ENCODE measurements around the gene ITPK1. TPM values are rescaled to one million over a fixed set of nuclear protein-coding genes. Genes with fewer than 3 reads are reported as not detected.

ITPK1 gene
- total and polyA plus RNA-seq, 8 donors, result 17.8 to 46.3 (median 28.9) TPM

DNA sequence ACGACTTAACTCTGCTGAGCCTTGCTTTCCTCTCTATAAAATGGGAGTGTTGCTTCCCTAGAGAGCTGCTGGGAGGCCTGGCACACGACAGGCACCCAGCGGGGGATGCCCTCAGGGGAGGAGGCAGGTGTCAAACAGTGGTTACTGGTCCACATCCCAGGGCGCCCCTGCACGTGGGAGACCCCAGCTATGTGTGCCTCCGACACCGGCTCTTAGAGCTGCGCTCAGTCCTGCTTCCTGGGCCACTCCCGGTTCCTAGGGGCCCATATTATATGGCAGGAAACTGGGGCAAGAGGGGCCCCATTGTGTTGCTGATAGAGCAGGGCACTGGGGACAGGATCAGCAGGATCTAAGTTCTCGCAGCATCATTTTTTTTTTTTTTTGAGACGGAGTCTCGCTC lies 145.5 kb downstream of the ITPK1 start:
- TF ChIP-seq CTCF (IDR thresholded peaks at IDR 0.05), result no peak
- no peak for TF ChIP-seq POLR2AphosphoS5 (IDR thresholded peaks at IDR 0.05)
- TF ChIP-seq EP300 (IDR thresholded peaks at IDR 0.05), result no peak
- no peak for TF ChIP-seq POLR2A (IDR thresholded peaks at IDR 0.05)
- Histone ChIP-seq H3K4me3 (no peak overlapping the region), H3K9me3 (no peaks in the 10 kb centered on the region), H3K27me3 (no peaks in the 10 kb centered on the region), H3K4me1 (peaks cover 0 to 18% (median 12%) of the 10 kb centered on the region in 4 donors), H3K27ac (no peak overlapping the region), H3K36me3 (peaks cover 0 to 2% (median 0%) of the 10 kb centered on the region in 4 donors)
- no peak for DNase-seq
- 87 to 95% (median 89%) methylated on average over 11 to 12 of the region's 12 CpGs for WGBS, 5 donors
- intact Hi-C loops (cut with DNase I; ENCODE audit: low total_unique reads), result no loop called here

GRCh38 chr14:92969871-92970270 lies 145.9 kb downstream of the ITPK1 start:
- Histone ChIP-seq H3K27me3 (no peaks in the 10 kb centered on the region), H3K4me3 (no peak overlapping the region), H3K27ac (no peak overlapping the region), H3K36me3 (no peaks in the 10 kb centered on the region), H3K4me1 (peaks cover 1 to 22% (median 15%) of the 10 kb centered on the region in 4 donors), H3K9me3 (no peaks in the 10 kb centered on the region)
- TF ChIP-seq EP300 (IDR thresholded peaks at IDR 0.05) (no peak), POLR2A (IDR thresholded peaks at IDR 0.05) (no peak), POLR2AphosphoS5 (IDR thresholded peaks at IDR 0.05) (no peak), CTCF (IDR thresholded peaks at IDR 0.05) (no peak)
- WGBS, 5 donors, result 77 to 91% (median 86%) methylated on average over 12 of the region's 12 CpGs
- DNase-seq, result no peak
- intact Hi-C loops (cut with DNase I; ENCODE audit: low total_unique reads), result no loop called here

GRCh38 chr14:92969430-92969829 lies 146.3 kb downstream of the ITPK1 start:
- no peak for DNase-seq
- 88 to 98% (median 97%) methylated on average over 10 of the region's 10 CpGs for WGBS, 5 donors

GRCh38 chr14:92968291-92969020 lies 147.3 kb downstream of the ITPK1 start:
- no peaks in the 10 kb centered on the region for H3K9me3 ChIP-seq
- no peak overlapping the region for H3K4me3 ChIP-seq
- no peak for DNase-seq
- TF ChIP-seq POLR2AphosphoS5 (IDR thresholded peaks at IDR 0.05) (no peak), CTCF (IDR thresholded peaks at IDR 0.05) (no peak), POLR2A (IDR thresholded peaks at IDR 0.05) (no peak), EP300 (IDR thresholded peaks at IDR 0.05) (no peak)
- H3K27ac ChIP-seq, result no peak overlapping the region
- peaks cover 13 to 31% (median 24%) of the 10 kb centered on the region in 4 donors for H3K4me1 ChIP-seq
- H3K27me3 ChIP-seq, result no peaks in the 10 kb centered on the region
- WGBS, 5 donors, result 92 to 94% (median 94%) methylated on average over 14 of the region's 14 CpGs
- H3K36me3 ChIP-seq, result no peaks in the 10 kb centered on the region
- intact Hi-C loops (cut with DNase I; ENCODE audit: low total_unique reads), result no loop called here

More at GRCh38 chr14:92969430-92969829, 146.3 kb downstream of the ITPK1 start:
- TF ChIP-seq EP300 (IDR thresholded peaks at IDR 0.05), result no peak
- no peak for TF ChIP-seq POLR2A (IDR thresholded peaks at IDR 0.05)
- no peak for TF ChIP-seq CTCF (IDR thresholded peaks at IDR 0.05)
- no peak for TF ChIP-seq POLR2AphosphoS5 (IDR thresholded peaks at IDR 0.05)
- H3K27ac ChIP-seq, result no peak overlapping the region
- no peaks in the 10 kb centered on the region for H3K9me3 ChIP-seq
- no peaks in the 10 kb centered on the region for H3K36me3 ChIP-seq
- H3K4me3 ChIP-seq, result no peak overlapping the region
- intact Hi-C loops (cut with DNase I; ENCODE audit: low total_unique reads), result no loop called here
- peaks cover 6 to 26% (median 20%) of the 10 kb centered on the region in 4 donors for H3K4me1 ChIP-seq
- no peaks in the 10 kb centered on the region for H3K27me3 ChIP-seq

All from stomach (tissue), 9 donors.